ENCODE measurements around the gene CAPN2. TPM values are rescaled to one million over a fixed set of nuclear protein-coding genes. Genes with fewer than 3 reads are reported as not detected.
A peak's percentile ranks its signal among the peaks of the same experiment; 100 is the strongest.

Gene CAPN2
- polyA plus RNA-seq, 1 of the 3 experiments (the other 2 are of a cell fraction), result 208 TPM

- Histone ChIP-seq H3K4me1 (ENCODE audit: control insufficient read depth in 1 of 2, insufficient read depth in 2 of 2, low read depth in 1 of 2, low read length in 1 of 2) (peaks cover 9 to 44% of the 10 kb centered on the region in 2 experiments), H3K27ac (ENCODE audit: low read depth in 2 of 2, low read length in 1 of 2) (peak overlapping the region; percentile 90 to 96), H3K27me3 (ENCODE audit: insufficient read depth) (no peaks in the 10 kb centered on the region), H3K4me3 (ENCODE audit: low read depth in 2 of 2, low read length in 1 of 2) (no peak overlapping the region), H3K9me2 (no peaks in the 10 kb centered on the region), H3K4me2 (peak overlapping the region; percentile 58; the same call in 1 of the 2 replicates), H4K20me1 (ENCODE audit: insufficient read depth) (no peaks in the 10 kb centered on the region), H3K9me3 (no peaks in the 10 kb centered on the region), H2AFZ (ENCODE audit: low read depth) (no peak overlapping the region), H3K36me3 (replicated peaks in 1 of 2; ENCODE audit: control insufficient read depth in 1 of 2, insufficient read depth in 2 of 2, low read length in 1 of 2) (peaks cover 57 to 61% of the 10 kb centered on the region in 2 experiments), H3K79me2 (ENCODE audit: insufficient read depth) (peaks cover 13% of the 10 kb centered on the region; the same call in 1 of the 2 replicates), H3F3A (replicated peaks; ENCODE audit: insufficient read depth) (peaks cover 73% of the 10 kb centered on the region), H3K9ac (peak overlapping the region; percentile 61; the same call in 1 of the 2 replicates)
- CTCF ChIA-PET, result interaction anchor here (1.2 to 1.3 kb wide), 2 partner anchors 11 to 69 kb away, joined by 3 read pairs; no protein-coding TSS in a partner anchor
- TF ChIP-seq FOSL2 (IDR thresholded peaks at IDR 0.05; ENCODE audit: borderline replicate concordance, low read depth) (no peak), JUND (IDR thresholded peaks at IDR 0.05) (no peak), PBX3 (IDR thresholded peaks at IDR 0.05) (no peak), EZH2phosphoT487 (IDR thresholded peaks at IDR 0.05; ENCODE audit: borderline replicate concordance, low read depth) (no peak), EP300 (IDR thresholded peaks at IDR 0.05; ENCODE audit: borderline replicate concordance in 1 of 2, low read depth in 1 of 2, low read length in 1 of 2) (no peak), POLR2AphosphoS5 (IDR thresholded peaks at IDR 0.05; ENCODE audit: low read depth, low read length) (no peak), CTCF (IDR thresholded peaks at IDR 0.05) (no peak), YY1 (IDR thresholded peaks at IDR 0.05; ENCODE audit: low read depth) (no peak), ZBTB33 (IDR thresholded peaks at IDR 0.05; ENCODE audit: borderline replicate concordance, low read depth) (no peak), SIN3A (IDR thresholded peaks at IDR 0.05; ENCODE audit: borderline replicate concordance, low read depth, low read length) (no peak), NRF1 (IDR thresholded peaks at IDR 0.05; ENCODE audit: low read depth, low read length) (no peak)
- WGBS (ENCODE audit: low lambda C conversion rate), result 96% methylated on average over 5 of the region's 5 CpGs
- DNase-seq, result no peak
- POLR2A ChIA-PET, result no interaction called here
Measured at GRCh38 chr1:223772771-223773160, 60.4 kb downstream of the CAPN2 start.
